Activated B cell treated with CpG ODN at 0.5 μM for 24 hours (primary cell): ENCODE data around the gene TMEM45A. TPM values are rescaled to one million over a fixed set of nuclear protein-coding genes. Genes with fewer than 3 reads are reported as not detected.

Source experiments
- ATAC-seq: fragments of 200-7000 bp; cut with Tn5 transposase; one replicate; pipeline ENCODE4 v1.10.0; 2021; ENCODE audit warnings: low read depth, mild to moderate bottlenecking, moderate library complexity
- CTCF ChIA-PET: fragments of 350-600 bp; sonication (Branson Sonifier 250); formaldehyde crosslinking; loops from one replicate; lab custom pipeline; 2021; ENCODE audit warnings: antibody characterized with exemption; lab: Charles Lee
- POLR2A ChIA-PET: fragments of 350-600 bp; sonication (Branson Sonifier 250); formaldehyde crosslinking; loops from one replicate; lab custom pipeline; 2021; ENCODE audit warnings: antibody characterized with exemption; lab: Charles Lee
- DNase-seq: peaks from one replicate; pipeline ENCODE4 v3.0.0; 2022
- H3K27ac Mint-ChIP-seq: one replicate; pipeline ENCODE4 v1.8.0; 2020; ENCODE audit warnings: mixed read lengths
- H3K27me3 Mint-ChIP-seq: one replicate; pipeline ENCODE4 v1.8.0; 2021; ENCODE audit warnings: mixed read lengths
- H3K36me3 Mint-ChIP-seq: one replicate; pipeline ENCODE4 v1.8.0; 2021; ENCODE audit warnings: low read depth, mixed read lengths
- H3K4me1 Mint-ChIP-seq: one replicate; pipeline ENCODE4 v1.8.0; 2021; ENCODE audit warnings: mixed read lengths
- H3K4me3 Mint-ChIP-seq: one replicate; pipeline ENCODE4 v1.8.0; 2020; ENCODE audit warnings: mild to moderate bottlenecking, mixed read lengths
- H3K9me3 Mint-ChIP-seq: one replicate; pipeline ENCODE4 v1.8.0; 2020; ENCODE audit warnings: mixed read lengths
- CTCF ChIP-seq: fragments of 200-600 bp; IDR thresholded peaks from one replicate; pipeline ENCODE4 v1.8.0; 2022; ENCODE audit warnings: antibody characterized with exemption, mild to moderate bottlenecking
- intact Hi-C: fragments of 100-400 bp; cut with micrococcal nuclease; formaldehyde crosslinking; loops from one replicate; pipeline ENCODE4 v1.15.1; 2024
- total RNA-seq: library from RNA; stranded (reverse); gene quantifications from 2 replicates; pipeline ENCODE4 v1.2.3, GENCODE V29; 2022

Gene TMEM45A
- total RNA-seq, 1 donor from 2014 or later, result 0.13 TPM

GRCh38 chr3:100560426-100560825 lies 68.0 kb downstream of the TMEM45A start:
- Mint-ChIP-seq H3K9me3 (no peaks in the 10 kb centered on the region), H3K27me3 (no peaks in the 10 kb centered on the region), H3K4me1 (no peaks in the 10 kb centered on the region), H3K27ac (no peak overlapping the region), H3K36me3 (no peaks in the 10 kb centered on the region), H3K4me3 (no peak overlapping the region)
- ATAC-seq, result no peak
- no peak for TF ChIP-seq CTCF
- POLR2A ChIA-PET, result no interaction called here
- intact Hi-C loops, result no loop called here
- DNase-seq, result no peak
- CTCF ChIA-PET, result no interaction called here

GRCh38 chr3:100561459-100562158 lies 69.2 kb downstream of the TMEM45A start:
- Mint-ChIP-seq H3K27me3 (no peaks in the 10 kb centered on the region), H3K36me3 (no peaks in the 10 kb centered on the region), H3K27ac (no peak overlapping the region), H3K9me3 (no peaks in the 10 kb centered on the region), H3K4me1 (no peaks in the 10 kb centered on the region), H3K4me3 (no peak overlapping the region)
- ATAC-seq (no peak), DNase-seq (no peak)
- TF ChIP-seq CTCF, result no peak
- ChIA-PET POLR2A (no interaction called here), CTCF (no interaction called here)
- intact Hi-C loops, result no loop called here

GRCh38 chr3:100562224-100562857 lies 69.9 kb downstream of the TMEM45A start:
- Mint-ChIP-seq H3K9me3 (no peaks in the 10 kb centered on the region), H3K27ac (no peak overlapping the region), H3K27me3 (no peaks in the 10 kb centered on the region), H3K4me3 (no peak overlapping the region), H3K36me3 (no peaks in the 10 kb centered on the region), H3K4me1 (no peaks in the 10 kb centered on the region)
- DNase-seq, result no peak
- intact Hi-C loops, result no loop called here
- POLR2A ChIA-PET, result no interaction called here
- CTCF ChIA-PET, result no interaction called here
- no peak for ATAC-seq
- no peak for TF ChIP-seq CTCF

GRCh38 chr3:100563228-100563627 lies 70.8 kb downstream of the TMEM45A start:
- Mint-ChIP-seq H3K4me3 (no peak overlapping the region), H3K27ac (no peak overlapping the region), H3K9me3 (no peaks in the 10 kb centered on the region), H3K4me1 (no peaks in the 10 kb centered on the region), H3K27me3 (no peaks in the 10 kb centered on the region), H3K36me3 (no peaks in the 10 kb centered on the region)
- DNase-seq (no peak), ATAC-seq (no peak)
- CTCF ChIA-PET, result no interaction called here
- POLR2A ChIA-PET, result no interaction called here
- TF ChIP-seq CTCF, result no peak
- intact Hi-C loops, result no loop called here

GRCh38 chr3:100563652-100564211 lies 71.3 kb downstream of the TMEM45A start:
- DNase-seq, result no peak
- CTCF ChIA-PET, result no interaction called here
- H3K27ac Mint-ChIP-seq, result no peak overlapping the region
- no peak overlapping the region for H3K4me3 Mint-ChIP-seq
- TF ChIP-seq CTCF, result no peak
- H3K9me3 Mint-ChIP-seq, result no peaks in the 10 kb centered on the region
- intact Hi-C loops, result no loop called here
- POLR2A ChIA-PET, result no interaction called here
- H3K27me3 Mint-ChIP-seq, result no peaks in the 10 kb centered on the region
- ATAC-seq, result no peak
- no peaks in the 10 kb centered on the region for H3K4me1 Mint-ChIP-seq
- H3K36me3 Mint-ChIP-seq, result no peaks in the 10 kb centered on the region
